K562 (cell line): ENCODE data around the gene TMCC1. TPM values are rescaled to one million over a fixed set of nuclear protein-coding genes. Genes with fewer than 3 reads are reported as not detected.

ENCODE experiments used
- ARID2 ChIP-seq: fragments of 450-650 bp; IDR thresholded peaks from 2 replicates; pipeline ENCODE4 v1.6.1; 2017; ENCODE audit warnings: antibody characterized with exemption, mild to moderate bottlenecking
- CAMTA2 ChIP-seq: fragments of 250-450 bp; sonication (Bioruptor Pico); conservative IDR thresholded peaks from 2 replicates; pipeline ENCODE4 v1.5.1; 2022
- DMBX1 ChIP-seq: fragments of 250-450 bp; sonication (Bioruptor Pico); IDR thresholded peaks from 2 replicates; pipeline ENCODE4 v1.8.0; 2022; ENCODE audit warnings: inconsistent platforms, mild to moderate bottlenecking, moderate library complexity, borderline replicate concordance
- DNMT1 ChIP-seq: fragments of 450-650 bp; IDR thresholded peaks from 2 replicates; pipeline ENCODE4 v1.6.1; 2016; ENCODE audit warnings: antibody characterized with exemption, mild to moderate bottlenecking
- EP300 ChIP-seq: IDR thresholded peaks from 2 replicates; pipeline ENCODE4 v1.6.1; 2012; ENCODE audit warnings: low read length, improper control_type of control experiment
- EP400 ChIP-seq: fragments of 450-650 bp; IDR thresholded peaks from 2 replicates; pipeline ENCODE4 v1.6.1; 2017; ENCODE audit warnings: antibody characterized with exemption, mild to moderate bottlenecking, moderate library complexity
- FOXA3 ChIP-seq, 2 experiments: fragments of 450-650 bp in 1 of 2; sonication (generic) in 1 of 2; formaldehyde crosslinking; IDR thresholded peaks in 1 of 2; conservative IDR thresholded peaks in 1 of 2; 2 replicates each; pipeline versions ENCODE4 v1.4.0 to v1.8.0; 2020 to 2022; ENCODE audit warnings: mild to moderate bottlenecking in 2 of 2, missing genetic modification reagents in 1 of 2
- FOXK1 ChIP-seq: sonication (generic); formaldehyde crosslinking; IDR thresholded peaks from 2 replicates; pipeline ENCODE4 v1.8.0; 2022; ENCODE audit warnings: missing genetic modification reagents, mild to moderate bottlenecking, borderline replicate concordance
- GTF2A2 ChIP-seq: IDR thresholded peaks from 2 replicates; pipeline ENCODE4 v1.6.1; 2016; ENCODE audit warnings: mild to moderate bottlenecking, missing genetic modification characterization, missing compliant biosample characterization
- IFI16 ChIP-seq: fragments of 250-450 bp; sonication (Bioruptor Pico); IDR thresholded peaks from 2 replicates; pipeline ENCODE4 v2.1.2; 2022; ENCODE audit warnings: mild to moderate bottlenecking, inconsistent platforms
- ILK ChIP-seq: fragments of 450-650 bp; IDR thresholded peaks from 2 replicates; pipeline ENCODE4 v1.6.1; 2016; ENCODE audit warnings: missing genetic modification characterization, low read depth, mild to moderate bottlenecking, missing compliant biosample characterization, moderate library complexity, borderline replicate concordance
- KAT2B ChIP-seq: IDR thresholded peaks from one replicate; pipeline ENCODE4 v1.6.1; 2012; ENCODE audit warnings: low read depth, mild to moderate bottlenecking, control low read depth, inconsistent platforms, low read length, moderate library complexity
- MEIS2 ChIP-seq: fragments of 450-650 bp; IDR thresholded peaks from 2 replicates; pipeline ENCODE4 v1.6.1; 2014; ENCODE audit warnings: mild to moderate bottlenecking; ENCODE audit not compliant: partially characterized antibody
- MTA1 ChIP-seq: fragments of 450-650 bp; IDR thresholded peaks from 2 replicates; pipeline ENCODE4 v1.6.1; 2017; ENCODE audit warnings: borderline replicate concordance
- NFIX ChIP-seq: fragments of 250-450 bp; sonication (Bioruptor Pico); IDR thresholded peaks from 2 replicates; pipeline ENCODE4 v1.4.0; 2020; ENCODE audit warnings: low read depth, mild to moderate bottlenecking, moderate library complexity
- PURB ChIP-seq: sonication (generic); formaldehyde crosslinking; IDR thresholded peaks from 2 replicates; pipeline ENCODE4 v1.9.0; 2021; ENCODE audit warnings: low read depth, mild to moderate bottlenecking, missing genetic modification reagents
- SAFB ChIP-seq: fragments of 200-400 bp; formaldehyde crosslinking; IDR thresholded peaks from 2 replicates; pipeline ENCODE4 v1.6.1; 2017; ENCODE audit warnings: low read depth, low read length, borderline replicate concordance
- SETDB1 ChIP-seq: IDR thresholded peaks from one replicate; pipeline ENCODE4 v1.6.1; 2012; ENCODE audit warnings: low read length, control low read depth, inconsistent platforms
- SIRT6 ChIP-seq: IDR thresholded peaks from one replicate; pipeline ENCODE4 v1.6.1; 2012; ENCODE audit warnings: low read depth, mild to moderate bottlenecking, control low read depth, inconsistent platforms, low read length, moderate library complexity
- SMAD2 ChIP-seq: fragments of 150-350 bp; IDR thresholded peaks from 2 replicates; pipeline ENCODE4 v1.6.1; 2014; ENCODE audit warnings: low read depth, mild to moderate bottlenecking, low read length
- STAT5B ChIP-seq: fragments of 250-450 bp; sonication (Bioruptor Pico); IDR thresholded peaks from 2 replicates; pipeline ENCODE4 v1.8.0; 2021; ENCODE audit warnings: mild to moderate bottlenecking, inconsistent platforms
- TCF7L2 ChIP-seq: fragments of 150-350 bp; IDR thresholded peaks from 2 replicates; pipeline ENCODE4 v1.6.1; 2016; ENCODE audit warnings: low read depth, mild to moderate bottlenecking, low read length, moderate library complexity
- WHSC1 ChIP-seq: IDR thresholded peaks from one replicate; pipeline ENCODE4 v1.6.1; 2012; ENCODE audit warnings: low read length, control low read depth, inconsistent platforms
- YBX1 ChIP-seq: fragments of 450-650 bp; IDR thresholded peaks from 2 replicates; pipeline ENCODE4 v1.7.1; 2016; ENCODE audit warnings: mild to moderate bottlenecking
- ZC3H4 ChIP-seq: sonication (generic); formaldehyde crosslinking; IDR thresholded peaks from 2 replicates; pipeline ENCODE4 v1.9.0; 2021; ENCODE audit warnings: missing genetic modification reagents, borderline replicate concordance
- ZFP1 ChIP-seq: fragments of 450-650 bp; formaldehyde crosslinking; IDR thresholded peaks from 2 replicates; pipeline ENCODE4 v1.4.0; 2020; ENCODE audit warnings: mild to moderate bottlenecking, mixed read lengths
- ZFX ChIP-seq: sonication (generic); formaldehyde crosslinking; IDR thresholded peaks from 2 replicates; pipeline ENCODE4 v1.8.0; 2022; ENCODE audit warnings: mild to moderate bottlenecking, missing genetic modification reagents, moderate library complexity
- ZNF12 ChIP-seq: sonication (generic); formaldehyde crosslinking; IDR thresholded peaks from 2 replicates; pipeline ENCODE4 v1.4.0; 2020; ENCODE audit warnings: mild to moderate bottlenecking, missing genetic modification reagents
- ZNF324 ChIP-seq: fragments of 250-450 bp; sonication (Bioruptor Pico); IDR thresholded peaks from 2 replicates; pipeline ENCODE4 v1.4.0; 2020; ENCODE audit warnings: mild to moderate bottlenecking
- ZNF76 ChIP-seq: fragments of 250-450 bp; sonication (Bioruptor Pico); IDR thresholded peaks from 2 replicates; pipeline ENCODE4 v1.4.0; 2020; ENCODE audit warnings: mild to moderate bottlenecking, moderate library complexity, borderline replicate concordance
- polyA plus RNA-seq, 8 experiments: library from polyadenylated mRNA; depleted of rRNA in 4 of 8; stranded (reverse) in 5 of 8; unstranded in 3 of 8; fragments of >200 nt; fragmentation: Nextera tagmentation in 2 of 8; fragmentation: Illumina TruSeq in 1 of 8; extraction: Ambion mirVana in 2 of 8; extraction: Trizol in 1 of 8; gene quantifications; 2 replicates each; pipeline versions ENCODE4 v1.2.1 to v1.2.3, GENCODE V29; 2011 to 2014; ENCODE audit warnings: inconsistent platforms in 1 of 8, missing spikeins in 1 of 8
- total RNA-seq, 7 experiments: library from RNA; depleted of rRNA in 6 of 7; stranded (reverse); fragments of >200 nt in 6 of 7; fragmentation: Illumina TruSeq in 2 of 7; extraction: Trizol in 2 of 7; gene quantifications; 2 replicates each; pipeline versions ENCODE4 v1.2.1 to v1.2.3, GENCODE V29; 2011 to 2021; ENCODE audit warnings: low replicate concordance in 1 of 7
- TF ChIP-seq, protein P1 (sequence below): fragments of 450-650 bp; conservative IDR thresholded peaks from 2 replicates; pipeline ENCODE4 v1.6.1; 2016; ENCODE audit warnings: missing genetic modification characterization, low read depth, mild to moderate bottlenecking, missing compliant biosample characterization, moderate library complexity

The TMCC1 gene
- total and polyA plus RNA-seq, 9 of the 15 experiments (the other 6 are each of a cell fraction or from before 2014, with no cell fraction given) = 0.89 to 8.7 (median 4.0) TPM

DNA sequence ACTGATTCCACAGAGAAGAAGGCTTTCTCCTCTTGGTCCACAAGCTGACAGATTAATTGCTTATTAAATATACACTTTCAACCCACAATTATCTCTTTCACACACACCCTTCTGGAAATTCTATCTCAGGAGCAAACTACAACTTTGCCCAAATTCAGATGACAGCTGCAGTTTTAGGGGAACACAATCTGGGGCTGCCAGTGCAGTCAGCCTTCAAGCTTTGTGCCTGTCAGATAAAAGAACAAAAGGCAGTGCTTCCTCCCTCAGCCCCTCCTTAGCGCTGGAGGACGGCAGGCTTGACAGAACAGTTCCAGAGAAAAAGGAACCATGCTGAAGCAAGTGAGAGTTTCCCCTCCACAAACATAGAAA is 99.6 kb downstream of the TMCC1 start (continued):
- no peak for TF ChIP-seq MTA1
- TF ChIP-seq FOXK1 = no peak
- no peak for TF ChIP-seq FOXA3 (CRISPR knock-in tag; conservative IDR thresholded peaks at IDR 0.05 in 1 of 2, IDR thresholded peaks at IDR 0.05 in 1 of 2)
- TF ChIP-seq ZFP1 (CRISPR knock-in tag) = no peak
- TF ChIP-seq ILK = no peak
- TF ChIP-seq MEIS2 = peak; percentile 88
- TF ChIP-seq SIRT6 = no peak
- TF ChIP-seq ARID2 = no peak
- no peak for TF ChIP-seq NFIX (CRISPR knock-in tag)
- no peak for TF ChIP-seq YBX1
- no peak for TF ChIP-seq ZFX (CRISPR knock-in tag)
- TF ChIP-seq IFI16 (CRISPR knock-in tag) = no peak
- TF ChIP-seq ZNF76 (CRISPR knock-in tag) = no peak
- no peak for TF ChIP-seq CAMTA2
- TF ChIP-seq SETDB1 = no peak
- no peak for TF ChIP-seq ZNF324 (CRISPR knock-in tag)
- no peak for TF ChIP-seq STAT5B (CRISPR knock-in tag)
- peak; percentile 64; the same call in 1 of the 2 replicates for TF ChIP-seq EP300
- TF ChIP-seq EP400 = no peak
- peak; percentile 79 for TF ChIP-seq DMBX1
- TF ChIP-seq WHSC1 = no peak
- TF ChIP-seq ZC3H4 (CRISPR knock-in tag) = no peak
- TF ChIP-seq SMAD2 = no peak
- TF ChIP-seq SAFB = no peak
- no peak for TF ChIP-seq GTF2A2
- TF ChIP-seq TCF7L2 = no peak
- no peak for TF ChIP-seq PURB
- TF ChIP-seq, protein P1, sequence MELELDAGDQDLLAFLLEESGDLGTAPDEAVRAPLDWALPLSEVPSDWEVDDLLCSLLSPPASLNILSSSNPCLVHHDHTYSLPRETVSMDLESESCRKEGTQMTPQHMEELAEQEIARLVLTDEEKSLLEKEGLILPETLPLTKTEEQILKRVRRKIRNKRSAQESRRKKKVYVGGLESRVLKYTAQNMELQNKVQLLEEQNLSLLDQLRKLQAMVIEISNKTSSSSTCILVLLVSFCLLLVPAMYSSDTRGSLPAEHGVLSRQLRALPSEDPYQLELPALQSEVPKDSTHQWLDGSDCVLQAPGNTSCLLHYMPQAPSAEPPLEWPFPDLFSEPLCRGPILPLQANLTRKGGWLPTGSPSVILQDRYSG (tag) = no peak
- no peak for TF ChIP-seq KAT2B
- TF ChIP-seq DNMT1 = no peak
- TF ChIP-seq ZNF12 (CRISPR knock-in tag) = no peak
